Activated CD8-positive, alpha-beta memory T cell treated with anti-CD3 and anti-CD28 coated beads, Interleukin-2, amount 10 ng/mL, durations not matched to agents 7 days and 5 days (primary cell): Measurements from ENCODE around the gene CMBL. TPM values are rescaled to one million over a fixed set of nuclear protein-coding genes. Genes with fewer than 3 reads are reported as not detected.

Experiments used
- ATAC-seq: fragments of 150-1000 bp; cut with Tn5 transposase; one replicate; pipeline ENCODE4 v1.10.0; 2021; ENCODE audit warnings: moderate library complexity
- CTCF ChIA-PET: fragments of 350-600 bp; sonication (Branson Sonifier 250); formaldehyde crosslinking; loops from one replicate; lab custom pipeline; 2021; ENCODE audit warnings: antibody characterized with exemption; lab: Charles Lee
- DNase-seq: peaks from one replicate; pipeline ENCODE4 v3.0.0-alpha.2; 2020
- H3K27ac Mint-ChIP-seq: one replicate; pipeline ENCODE4 v1.8.0; 2021; ENCODE audit warnings: mild to moderate bottlenecking, mixed read lengths
- H3K27me3 Mint-ChIP-seq: one replicate; pipeline ENCODE4 v1.8.0; 2021; ENCODE audit warnings: mixed read lengths
- H3K36me3 Mint-ChIP-seq: one replicate; pipeline ENCODE4 v1.8.0; 2021; ENCODE audit warnings: mild to moderate bottlenecking, mixed read lengths
- H3K4me1 Mint-ChIP-seq: one replicate; pipeline ENCODE4 v1.8.0; 2021; ENCODE audit warnings: mixed read lengths
- H3K4me3 Mint-ChIP-seq: one replicate; pipeline ENCODE4 v1.8.0; 2021; ENCODE audit warnings: mild to moderate bottlenecking, moderate library complexity, mixed read lengths
- H3K9me3 Mint-ChIP-seq: one replicate; pipeline ENCODE4 v1.8.0; 2022; ENCODE audit warnings: low read depth, mixed read lengths
- total RNA-seq, 2 experiments: library from RNA; stranded (reverse); gene quantifications; one replicate each; pipeline ENCODE4 v1.2.3, GENCODE V29; 2021

The CMBL gene
- total RNA-seq, 2 experiments from 2014 or later, result 2.7 to 3.2 TPM

- Mint-ChIP-seq H3K27me3 (peaks cover 2% of the 10 kb centered on the region), H3K27ac (no peak overlapping the region), H3K9me3 (no peaks in the 10 kb centered on the region), H3K4me1 (peaks cover 3% of the 10 kb centered on the region), H3K36me3 (peaks cover 48% of the 10 kb centered on the region), H3K4me3 (no peak overlapping the region)
- no peak for DNase-seq
- ATAC-seq, result no peak
- CTCF ChIA-PET, result interaction anchor here (1.0 to 1.4 kb wide), 2 partner anchors 19 to 362 kb away, joined by 3 to 6 read pairs; no protein-coding TSS in a partner anchor
Observed at GRCh38 chr5:10265245-10266109, 42.2 kb downstream of the CMBL start.

- Mint-ChIP-seq H3K36me3 (peaks cover 57% of the 10 kb centered on the region), H3K27me3 (no peaks in the 10 kb centered on the region), H3K9me3 (no peaks in the 10 kb centered on the region), H3K27ac (no peak overlapping the region), H3K4me1 (peaks cover 4% of the 10 kb centered on the region), H3K4me3 (no peak overlapping the region)
- CTCF ChIA-PET, result interaction anchor here (1.0 to 1.5 kb wide), 3 partner anchors 19 to 363 kb away, joined by 3 to 6 read pairs (median 6); no protein-coding TSS in a partner anchor
- no peak for DNase-seq
- no peak for ATAC-seq
Observed at GRCh38 chr5:10264604-10265003, 43.1 kb downstream of the CMBL start.

- no peak overlapping the region for H3K27ac Mint-ChIP-seq
- CTCF ChIA-PET, result interaction anchor here (1.1 to 1.5 kb wide), 2 partner anchors 21 to 90 kb away, joined by 3 to 6 read pairs; partner anchors contain the start of gene MARCHF6
- DNase-seq, result no peak
- H3K27me3 Mint-ChIP-seq, result no peaks in the 10 kb centered on the region
- ATAC-seq, result no peak
- H3K9me3 Mint-ChIP-seq, result no peaks in the 10 kb centered on the region
- no peak overlapping the region for H3K4me3 Mint-ChIP-seq
- peaks cover 71% of the 10 kb centered on the region for H3K36me3 Mint-ChIP-seq
- peaks cover 5% of the 10 kb centered on the region for H3K4me1 Mint-ChIP-seq
Observed at GRCh38 chr5:10262995-10263394, 44.7 kb downstream of the CMBL start.

GRCh38 chr5:10262121-10262774, 45.5 kb downstream of the CMBL start:
- Mint-ChIP-seq H3K4me1 (peaks cover 7% of the 10 kb centered on the region), H3K27ac (no peak overlapping the region), H3K27me3 (no peaks in the 10 kb centered on the region), H3K9me3 (no peaks in the 10 kb centered on the region), H3K36me3 (peaks cover 78% of the 10 kb centered on the region), H3K4me3 (no peak overlapping the region)
- CTCF ChIA-PET, result interaction anchor here (1.1 kb wide), 1 partner anchor 91 kb away, joined by 3 read pairs; the partner anchor contains the start of gene MARCHF6
- no peak for ATAC-seq
- DNase-seq, result no peak

GRCh38 chr5:10261065-10261464, 46.6 kb downstream of the CMBL start:
- peaks cover 84% of the 10 kb centered on the region for H3K36me3 Mint-ChIP-seq
- ATAC-seq (no peak), DNase-seq (no peak)
- H3K27ac Mint-ChIP-seq, result no peak overlapping the region
- H3K4me3 Mint-ChIP-seq, result no peak overlapping the region
- no peaks in the 10 kb centered on the region for H3K27me3 Mint-ChIP-seq
- H3K4me1 Mint-ChIP-seq, result peaks cover 16% of the 10 kb centered on the region
- H3K9me3 Mint-ChIP-seq, result no peaks in the 10 kb centered on the region
- CTCF ChIA-PET, result no interaction called here

GRCh38 chr5:10259899-10260298, 47.8 kb downstream of the CMBL start:
- H3K4me1 Mint-ChIP-seq, result peaks cover 26% of the 10 kb centered on the region
- DNase-seq (no peak), ATAC-seq (no peak)
- no peak overlapping the region for H3K27ac Mint-ChIP-seq
- H3K36me3 Mint-ChIP-seq, result peaks cover 82% of the 10 kb centered on the region
- H3K27me3 Mint-ChIP-seq, result no peaks in the 10 kb centered on the region
- CTCF ChIA-PET, result no interaction called here
- no peaks in the 10 kb centered on the region for H3K9me3 Mint-ChIP-seq
- no peak overlapping the region for H3K4me3 Mint-ChIP-seq

GRCh38 chr5:10257870-10258269, 49.8 kb downstream of the CMBL start:
- H3K9me3 Mint-ChIP-seq, result no peaks in the 10 kb centered on the region
- no peaks in the 10 kb centered on the region for H3K27me3 Mint-ChIP-seq
- no peak for DNase-seq
- H3K27ac Mint-ChIP-seq, result peak overlapping the region; percentile 53
- CTCF ChIA-PET, result no interaction called here
- no peak for ATAC-seq
- H3K4me3 Mint-ChIP-seq, result no peak overlapping the region
- H3K4me1 Mint-ChIP-seq, result peaks cover 44% of the 10 kb centered on the region
- H3K36me3 Mint-ChIP-seq, result peaks cover 78% of the 10 kb centered on the region

- H3K4me3 Mint-ChIP-seq, result no peak overlapping the region
- peak overlapping the region; percentile 55 for H3K27ac Mint-ChIP-seq
- H3K4me1 Mint-ChIP-seq, result peaks cover 60% of the 10 kb centered on the region
- ATAC-seq (no peak), DNase-seq (no peak)
- CTCF ChIA-PET, result interaction anchor here (1.2 kb wide), 1 partner anchor 110 kb away, joined by 3 read pairs; no protein-coding TSS in a partner anchor
- no peaks in the 10 kb centered on the region for H3K27me3 Mint-ChIP-seq
- H3K9me3 Mint-ChIP-seq, result no peaks in the 10 kb centered on the region
- H3K36me3 Mint-ChIP-seq, result peaks cover 66% of the 10 kb centered on the region
Observed at GRCh38 chr5:10254686-10255085, 53.0 kb downstream of the CMBL start.

DNA sequence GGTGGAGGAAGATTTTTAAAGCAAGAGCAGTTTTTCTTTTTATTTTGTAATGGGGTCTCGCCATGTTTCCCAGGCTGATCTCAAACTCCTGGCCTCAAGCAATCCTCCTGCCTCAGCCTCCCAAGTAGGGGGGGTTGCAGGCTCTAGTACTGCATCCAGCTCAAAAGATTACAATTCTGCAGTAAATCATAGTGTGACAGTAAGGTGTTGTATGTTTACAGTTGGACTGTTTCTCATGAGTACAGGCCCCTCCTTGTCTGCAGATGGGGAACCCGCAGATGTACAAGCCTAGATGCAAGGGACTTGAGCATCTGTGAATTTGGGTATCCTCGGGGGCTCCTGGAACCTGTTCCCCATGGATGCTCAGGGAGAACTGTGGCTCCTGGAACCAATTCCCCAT, 54.3 kb downstream of the CMBL start:
- H3K27me3 Mint-ChIP-seq, result no peaks in the 10 kb centered on the region
- H3K27ac Mint-ChIP-seq, result no peak overlapping the region
- no peak for DNase-seq
- CTCF ChIA-PET, result interaction anchor here (1.8 kb wide), 1 partner anchor 374 kb away, joined by 4 read pairs; no protein-coding TSS in a partner anchor
- no peak for ATAC-seq
- H3K4me3 Mint-ChIP-seq, result no peak overlapping the region
- H3K9me3 Mint-ChIP-seq, result no peaks in the 10 kb centered on the region
- peaks cover 55% of the 10 kb centered on the region for H3K36me3 Mint-ChIP-seq
- H3K4me1 Mint-ChIP-seq, result peaks cover 64% of the 10 kb centered on the region

- Mint-ChIP-seq H3K27ac (peak overlapping the region; percentile 87), H3K4me1 (peaks cover 66% of the 10 kb centered on the region), H3K27me3 (no peaks in the 10 kb centered on the region), H3K9me3 (no peaks in the 10 kb centered on the region), H3K4me3 (peak overlapping the region; percentile 94), H3K36me3 (peaks cover 38% of the 10 kb centered on the region)
- CTCF ChIA-PET, result interaction anchor here (1.1 to 2.1 kb wide), 4 partner anchors 27 to 113 kb away, joined by 3 to 5 read pairs (median 4); partner anchors contain the start of gene MARCHF6
- DNase-seq (no peak), ATAC-seq (no peak)
Observed at GRCh38 chr5:10251405-10251804, 56.3 kb downstream of the CMBL start.

GRCh38 chr5:10250806-10251276, 56.9 kb downstream of the CMBL start:
- peak overlapping the region; percentile 94 for H3K4me3 Mint-ChIP-seq
- no peaks in the 10 kb centered on the region for H3K27me3 Mint-ChIP-seq
- DNase-seq, result peak; percentile 52
- peak overlapping the region; percentile 87 for H3K27ac Mint-ChIP-seq
- H3K9me3 Mint-ChIP-seq, result no peaks in the 10 kb centered on the region
- peaks cover 61% of the 10 kb centered on the region for H3K4me1 Mint-ChIP-seq
- H3K36me3 Mint-ChIP-seq, result peaks cover 32% of the 10 kb centered on the region
- CTCF ChIA-PET, result interaction anchor here (1.1 to 2.1 kb wide), 4 partner anchors 27 to 114 kb away, joined by 3 to 5 read pairs (median 4); partner anchors contain the start of gene MARCHF6
- ATAC-seq, result peak; percentile 31

GRCh38 chr5:10249948-10250805, 57.5 kb downstream of the CMBL start, which contains the start of gene CCT5:
Gene CCT5, plus strand, starts transcription at chr5:10250280. Its CDS starts 61 bp downstream, at chr5:10250341.
- peaks cover 27% of the 10 kb centered on the region for H3K36me3 Mint-ChIP-seq
- peak within 1 kb of the TSS; percentile 99 for H3K27ac Mint-ChIP-seq
- no peaks in the 10 kb centered on the region for H3K27me3 Mint-ChIP-seq
- CTCF ChIA-PET, result interaction anchor here (1.1 to 2.1 kb wide), 5 partner anchors 34 to 377 kb away, joined by 3 to 5 read pairs (median 4); partner anchors contain the start of gene MARCHF6
- ATAC-seq (peak; percentile 85), DNase-seq (peak; percentile 94)
- peaks cover 55% of the 10 kb centered on the region for H3K4me1 Mint-ChIP-seq
- no peaks in the 10 kb centered on the region for H3K9me3 Mint-ChIP-seq
- H3K4me3 Mint-ChIP-seq, result peak within 1 kb of the TSS; percentile 94
